Keratinocyte (primary cell): Measurements from ENCODE around the gene GIMAP6. TPM values are rescaled to one million over a fixed set of nuclear protein-coding genes. Genes with fewer than 3 reads are reported as not detected.
"Not testable (repeated sequence)": the region's sequence is repeated elsewhere in the genome, so short reads cannot be mapped to it uniquely, and the experiment has no call there.

Source experiments
- DNase-seq: peaks from one replicate; pipeline ENCODE4 v3.0.0-alpha.2; 2011; ENCODE audit warnings: low read depth, missing footprints, low spot score
- FAIRE-seq: peaks from 2 replicates; lab custom pipeline; 2011; peaks lifted over from hg19 to GRCh38; lab: Jason Lieb, UNC
- H2AFZ ChIP-seq: 2 replicates; pipeline ENCODE4 v1.6.0; 2012; ENCODE audit warnings: low read length, control low read depth, inconsistent platforms; ENCODE audit not compliant: control insufficient read depth
- H3K27ac ChIP-seq: 2 replicates; pipeline ENCODE4 v1.5.1; 2011; ENCODE audit warnings: low read length; ENCODE audit not compliant: control insufficient read depth, insufficient read depth
- H3K27me3 ChIP-seq: 3 replicates; pipeline ENCODE4 v1.6.0; 2011; ENCODE audit warnings: low read length; ENCODE audit not compliant: control insufficient read depth, insufficient read depth; ENCODE audit errors: extremely low read depth
- H3K36me3 ChIP-seq, 2 experiments: 2 replicates in 1 of 2; 3 replicates in 1 of 2; pipeline ENCODE4 v1.5.1; 2011; ENCODE audit warnings: low read length in 2 of 2, mild to moderate bottlenecking in 1 of 2; ENCODE audit not compliant: control insufficient read depth in 2 of 2, insufficient read depth in 2 of 2; ENCODE audit errors: extremely low read depth in 1 of 2
- H3K4me1 ChIP-seq: 3 replicates; pipeline ENCODE4 v1.5.1; 2011; ENCODE audit warnings: low read length; ENCODE audit not compliant: control insufficient read depth, insufficient read depth; ENCODE audit errors: extremely low read depth
- H3K4me2 ChIP-seq: 3 replicates; pipeline ENCODE4 v1.6.0; 2011; ENCODE audit warnings: low read depth, low read length; ENCODE audit not compliant: control insufficient read depth, insufficient read depth; ENCODE audit errors: extremely low read depth
- H3K4me3 ChIP-seq, 3 experiments: fragments of 200-600 bp in 1 of 3; sonication (generic) in 1 of 3; 2 replicates in 2 of 3; 3 replicates in 1 of 3; pipeline ENCODE4 v1.5.1; 2011 to 2016; ENCODE audit warnings: low read length in 3 of 3, mild to moderate bottlenecking in 3 of 3, control low read depth in 2 of 3, inconsistent platforms in 1 of 3, low read depth in 1 of 3, mixed read lengths in 1 of 3, mixed run types in 1 of 3, moderate library complexity in 1 of 3; ENCODE audit not compliant: control insufficient read depth in 2 of 3, insufficient read depth in 2 of 3; ENCODE audit errors: extremely low read depth in 1 of 3
- H3K79me2 ChIP-seq: 2 replicates; pipeline ENCODE4 v1.6.0; 2012; ENCODE audit warnings: low read length; ENCODE audit not compliant: control insufficient read depth, insufficient read depth
- H3K9ac ChIP-seq: 3 replicates; pipeline ENCODE4 v1.6.0; 2011; ENCODE audit warnings: low read length; ENCODE audit not compliant: control insufficient read depth, insufficient read depth; ENCODE audit errors: extremely low read depth
- H3K9me1 ChIP-seq: 3 replicates; pipeline ENCODE4 v1.6.0; 2011; ENCODE audit warnings: low read length; ENCODE audit not compliant: control insufficient read depth, insufficient read depth; ENCODE audit errors: extremely low read depth
- H3K9me3 ChIP-seq: 2 replicates; pipeline ENCODE4 v1.5.1; 2012; ENCODE audit warnings: low read depth, low read length; ENCODE audit not compliant: control insufficient read depth
- H4K20me1 ChIP-seq: 3 replicates; pipeline ENCODE4 v1.6.0; 2011; ENCODE audit warnings: low read length; ENCODE audit not compliant: control insufficient read depth, insufficient read depth; ENCODE audit errors: extremely low read depth
- EZH2 ChIP-seq: IDR thresholded peaks from one replicate; pipeline ENCODE4 v1.6.1; 2012; ENCODE audit warnings: inconsistent platforms, mild to moderate bottlenecking, low read length, moderate library complexity
- dilution Hi-C: fragments of 300-500 bp; cut with MboI; formaldehyde crosslinking; loops from one replicate; pipeline ENCODE4 v1.7.0; 2020; ENCODE audit warnings: low sequenced_read_pairs; ENCODE audit not compliant: extremely low pct_ligation_motif_present
- polyA plus RNA-seq, 5 experiments: library from polyadenylated mRNA; depleted of rRNA in 3 of 5; stranded (reverse) in 3 of 5; stranded (forward) in 1 of 5; unstranded in 1 of 5; fragments of >200 nt; gene quantifications; 1 replicate in 1 of 5; 2 replicates in 3 of 5; 3 replicates in 1 of 5; pipeline versions ENCODE4 v1.2.1 to v1.2.3, GENCODE V29; 2011 to 2012; ENCODE audit warnings: missing spikeins in 2 of 5, low read depth in 1 of 5, low replicate concordance in 1 of 5
- TF ChIP-seq, protein P1 (sequence below), 3 experiments: IDR thresholded peaks in 1 of 3; conservative IDR thresholded peaks in 1 of 3; optimal IDR thresholded peaks in 1 of 3; 2 replicates in 2 of 3; 3 replicates in 1 of 3; pipeline versions ENCODE3 to v1.5.1; 2011; ENCODE audit warnings: low read length in 3 of 3, mild to moderate bottlenecking in 3 of 3, moderate library complexity in 2 of 3, control low read depth in 1 of 3, inconsistent platforms in 1 of 3; ENCODE audit not compliant: insufficient read depth in 2 of 3; ENCODE audit errors: extremely low read depth in 1 of 3

The GIMAP6 gene
- polyA plus RNA-seq, 1 donor (not counting 4 experiments of a cell fraction or from before 2014, with no cell fraction given): 0.16 TPM

DNA sequence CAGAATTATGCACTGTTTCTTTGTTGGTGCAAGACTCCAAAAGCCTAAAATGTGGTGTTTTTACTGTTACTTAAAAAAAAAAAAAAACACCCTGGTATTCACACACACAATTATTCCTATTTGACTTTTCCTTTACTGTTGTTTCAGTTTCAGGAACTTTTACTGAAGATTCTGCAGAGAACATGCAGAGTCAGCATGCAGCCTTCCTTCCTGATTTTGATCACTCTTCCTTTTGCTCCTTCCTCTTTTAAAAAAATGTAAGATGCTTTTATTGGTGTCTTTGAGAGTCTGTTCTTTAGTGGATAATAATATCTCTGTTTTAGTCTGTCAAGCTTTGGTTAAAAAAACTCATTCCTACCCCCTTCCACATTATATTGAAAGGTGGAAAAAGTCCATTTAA, 44.1 kb upstream of the GIMAP6 start:
- FAIRE-seq, H3K27ac ChIP-seq, H4K20me1 ChIP-seq, H3K9ac ChIP-seq, H3K4me2 ChIP-seq, H3K36me3 ChIP-seq, dilution Hi-C loops, H3K27me3 ChIP-seq, H3K79me2 ChIP-seq, H2AFZ ChIP-seq, H3K9me1 ChIP-seq, DNase-seq, H3K4me3 ChIP-seq, H3K4me1 ChIP-seq, H3K9me3 ChIP-seq: not testable (repeated sequence)

GRCh38 chr7:150675714-150676113, 43.5 kb upstream of the GIMAP6 start:
- no peaks in the 10 kb centered on the region for H3K79me2 ChIP-seq
- no peak overlapping the region for H2AFZ ChIP-seq
- H4K20me1 ChIP-seq: no peaks in the 10 kb centered on the region
- H3K27me3 ChIP-seq: no peaks in the 10 kb centered on the region
- dilution Hi-C loops: no loop called here
- TF ChIP-seq EZH2: no peak
- TF ChIP-seq, protein P1, sequence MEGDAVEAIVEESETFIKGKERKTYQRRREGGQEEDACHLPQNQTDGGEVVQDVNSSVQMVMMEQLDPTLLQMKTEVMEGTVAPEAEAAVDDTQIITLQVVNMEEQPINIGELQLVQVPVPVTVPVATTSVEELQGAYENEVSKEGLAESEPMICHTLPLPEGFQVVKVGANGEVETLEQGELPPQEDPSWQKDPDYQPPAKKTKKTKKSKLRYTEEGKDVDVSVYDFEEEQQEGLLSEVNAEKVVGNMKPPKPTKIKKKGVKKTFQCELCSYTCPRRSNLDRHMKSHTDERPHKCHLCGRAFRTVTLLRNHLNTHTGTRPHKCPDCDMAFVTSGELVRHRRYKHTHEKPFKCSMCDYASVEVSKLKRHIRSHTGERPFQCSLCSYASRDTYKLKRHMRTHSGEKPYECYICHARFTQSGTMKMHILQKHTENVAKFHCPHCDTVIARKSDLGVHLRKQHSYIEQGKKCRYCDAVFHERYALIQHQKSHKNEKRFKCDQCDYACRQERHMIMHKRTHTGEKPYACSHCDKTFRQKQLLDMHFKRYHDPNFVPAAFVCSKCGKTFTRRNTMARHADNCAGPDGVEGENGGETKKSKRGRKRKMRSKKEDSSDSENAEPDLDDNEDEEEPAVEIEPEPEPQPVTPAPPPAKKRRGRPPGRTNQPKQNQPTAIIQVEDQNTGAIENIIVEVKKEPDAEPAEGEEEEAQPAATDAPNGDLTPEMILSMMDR (optimal IDR thresholded peaks at IDR 0.05 in 1 of 3, IDR thresholded peaks at IDR 0.05 in 1 of 3, conservative IDR thresholded peaks at IDR 0.05 in 1 of 3; ENCODE audit: extremely low read depth in 1 of 3, insufficient read depth in 2 of 3, low read length in 3 of 3): no peak
- no peak overlapping the region for H3K27ac ChIP-seq
- no peaks in the 10 kb centered on the region for H3K36me3 ChIP-seq
- H3K4me3 ChIP-seq: no peak overlapping the region
- H3K4me1 ChIP-seq: no peaks in the 10 kb centered on the region
- no peak overlapping the region for H3K4me2 ChIP-seq
- no peak for DNase-seq
- no peaks in the 10 kb centered on the region for H3K9me1 ChIP-seq
- no peaks in the 10 kb centered on the region for H3K9me3 ChIP-seq
- FAIRE-seq: no peak
- no peak overlapping the region for H3K9ac ChIP-seq

DNA sequence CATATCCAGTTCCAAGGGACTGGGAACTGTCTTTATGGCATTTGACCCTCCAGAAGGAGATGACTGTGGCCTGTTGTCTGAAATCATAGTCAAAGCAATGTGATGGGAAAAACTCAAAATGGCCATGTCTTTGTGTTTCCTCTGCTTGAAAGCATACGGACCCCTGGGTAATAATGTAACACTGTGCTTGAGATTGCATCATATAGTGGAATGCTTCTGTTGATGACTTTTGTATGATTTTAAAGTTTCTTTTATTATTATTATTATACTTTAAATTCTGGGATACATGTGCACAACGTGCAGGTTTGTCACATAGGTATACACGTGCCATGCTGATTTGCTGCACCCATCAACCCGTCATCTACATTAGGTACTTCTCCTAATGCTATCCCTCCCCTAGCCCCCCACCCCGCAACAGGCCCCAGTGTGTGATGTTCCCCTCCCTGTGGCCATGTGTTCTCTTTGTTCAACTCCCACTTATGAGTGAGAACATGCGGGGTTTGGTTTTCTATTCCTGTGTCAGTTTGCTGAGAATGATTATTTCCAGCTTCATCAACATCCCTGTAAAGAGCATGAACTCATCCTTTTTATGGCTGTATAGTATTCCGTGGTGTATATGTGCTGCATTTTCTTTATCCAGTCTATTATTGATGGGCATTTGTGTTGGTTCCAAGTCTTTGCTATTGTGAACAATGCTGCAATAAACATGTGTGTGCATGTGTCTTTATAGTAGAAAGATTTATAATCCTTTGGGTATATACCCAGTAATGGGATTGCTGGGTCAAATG, 39.8 kb upstream of the GIMAP6 start:
- not testable (repeated sequence) for H3K79me2 ChIP-seq

More for the DNA sequence above, 39.8 kb upstream of the GIMAP6 start:
- H3K9me1 ChIP-seq, H3K4me1 ChIP-seq, DNase-seq, H3K36me3 ChIP-seq, H3K4me2 ChIP-seq, H3K9me3 ChIP-seq, H3K4me3 ChIP-seq, H4K20me1 ChIP-seq, H3K9ac ChIP-seq, H3K27ac ChIP-seq, H3K27me3 ChIP-seq, H2AFZ ChIP-seq, FAIRE-seq, dilution Hi-C loops: not testable (repeated sequence)
